Measurements from ENCODE around the gene FBP2. TPM values are rescaled to one million over a fixed set of nuclear protein-coding genes. Genes with fewer than 3 reads are reported as not detected.

The FBP2 gene
- total RNA-seq, 4 donors from 2014 or later, result 0.38 TPM; not detected in 3

DNA sequence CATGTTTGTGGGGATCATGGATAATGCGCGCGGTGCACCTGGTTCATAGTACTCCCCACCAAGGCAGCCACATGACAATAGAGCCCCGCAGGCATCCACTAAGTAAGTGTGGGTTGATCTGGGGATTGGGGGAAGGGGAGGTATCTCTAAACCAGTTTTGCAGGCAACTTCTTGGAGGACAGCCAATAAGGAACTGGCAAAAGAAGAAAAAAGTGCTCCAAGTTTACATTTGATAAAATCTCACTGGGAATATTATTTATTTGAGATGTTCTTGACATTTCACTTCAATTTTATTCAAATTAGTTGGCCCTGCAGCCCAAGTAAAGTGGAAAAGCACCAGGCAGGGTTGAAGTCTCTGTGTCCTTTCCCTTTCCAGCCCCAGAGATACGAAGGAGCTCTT, 37.2 kb upstream of the FBP2 start:
- no peaks in the 10 kb centered on the region for H3K27me3 ChIP-seq
- no peaks in the 10 kb centered on the region for H3K9me3 ChIP-seq
- H3K36me3 ChIP-seq, result no peaks in the 10 kb centered on the region
- intact Hi-C loops (cut with DNase I), result no loop called here
- no peak overlapping the region for H3K4me3 ChIP-seq
- H3K27ac ChIP-seq, result no peak overlapping the region
- WGBS, 2 donors, result 20 to 56% methylated on average over 2 to 5 of the region's 5 CpGs
- DNase-seq, result no peak
- TF ChIP-seq POLR2A (IDR thresholded peaks at IDR 0.05), result no peak
- TF ChIP-seq, protein P1, sequence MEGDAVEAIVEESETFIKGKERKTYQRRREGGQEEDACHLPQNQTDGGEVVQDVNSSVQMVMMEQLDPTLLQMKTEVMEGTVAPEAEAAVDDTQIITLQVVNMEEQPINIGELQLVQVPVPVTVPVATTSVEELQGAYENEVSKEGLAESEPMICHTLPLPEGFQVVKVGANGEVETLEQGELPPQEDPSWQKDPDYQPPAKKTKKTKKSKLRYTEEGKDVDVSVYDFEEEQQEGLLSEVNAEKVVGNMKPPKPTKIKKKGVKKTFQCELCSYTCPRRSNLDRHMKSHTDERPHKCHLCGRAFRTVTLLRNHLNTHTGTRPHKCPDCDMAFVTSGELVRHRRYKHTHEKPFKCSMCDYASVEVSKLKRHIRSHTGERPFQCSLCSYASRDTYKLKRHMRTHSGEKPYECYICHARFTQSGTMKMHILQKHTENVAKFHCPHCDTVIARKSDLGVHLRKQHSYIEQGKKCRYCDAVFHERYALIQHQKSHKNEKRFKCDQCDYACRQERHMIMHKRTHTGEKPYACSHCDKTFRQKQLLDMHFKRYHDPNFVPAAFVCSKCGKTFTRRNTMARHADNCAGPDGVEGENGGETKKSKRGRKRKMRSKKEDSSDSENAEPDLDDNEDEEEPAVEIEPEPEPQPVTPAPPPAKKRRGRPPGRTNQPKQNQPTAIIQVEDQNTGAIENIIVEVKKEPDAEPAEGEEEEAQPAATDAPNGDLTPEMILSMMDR (IDR thresholded peaks at IDR 0.05), result no peak
- peaks cover 0 to 29% (median 14%) of the 10 kb centered on the region in 3 donors for H3K4me1 ChIP-seq

DNA sequence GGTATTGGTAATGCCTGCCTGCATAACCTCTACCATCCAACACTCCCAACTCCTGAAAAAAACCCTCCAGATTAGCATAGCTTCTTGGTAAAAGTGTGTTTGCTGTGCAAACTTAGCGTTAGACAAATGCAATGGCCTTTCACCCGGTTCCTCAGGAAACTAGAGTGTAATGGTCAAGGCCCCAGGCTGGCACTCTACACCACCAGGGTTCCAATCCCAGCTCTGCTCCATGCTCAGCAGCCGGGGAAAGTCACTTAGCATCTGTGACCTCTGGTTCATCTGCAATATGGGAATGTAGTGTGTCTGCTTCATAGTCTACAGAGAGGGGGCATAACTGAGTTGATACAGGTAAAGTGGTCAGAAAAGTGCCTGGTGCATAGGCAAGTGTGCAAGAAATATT, 36.7 kb upstream of the FBP2 start:
- TF ChIP-seq, protein P1 (IDR thresholded peaks at IDR 0.05), result no peak
- no peak for TF ChIP-seq POLR2A (IDR thresholded peaks at IDR 0.05)
- intact Hi-C loops (cut with DNase I), result no loop called here
- Histone ChIP-seq H3K9me3 (no peaks in the 10 kb centered on the region), H3K27ac (no peak overlapping the region), H3K4me1 (peaks cover 0 to 29% (median 14%) of the 10 kb centered on the region in 3 donors), H3K27me3 (no peaks in the 10 kb centered on the region), H3K4me3 (no peak overlapping the region), H3K36me3 (no peaks in the 10 kb centered on the region)
- no peak for DNase-seq
- 83 to 94% methylated on average over 2 to 3 of the region's 3 CpGs for WGBS, 2 donors

DNA sequence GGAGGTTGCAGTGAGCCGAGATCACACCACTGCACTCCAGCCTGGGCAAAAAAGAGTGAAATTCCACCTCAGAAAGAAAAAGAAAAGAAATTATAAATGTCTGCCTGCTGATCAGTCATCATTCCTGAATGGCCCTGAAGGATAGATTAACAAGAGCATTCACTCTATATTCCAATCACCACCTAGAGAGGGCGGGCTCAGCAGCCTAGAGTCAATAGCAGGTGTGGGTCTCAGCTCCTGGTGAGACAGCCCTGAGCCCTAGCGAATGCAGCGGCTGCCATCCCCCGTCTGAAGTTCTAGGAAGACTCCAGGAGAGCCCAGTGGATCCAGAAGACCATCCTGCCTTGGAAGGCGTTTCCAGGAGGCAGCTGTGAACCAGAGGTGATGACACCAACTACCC, 33.7 kb upstream of the FBP2 start:
- 79 to 90% methylated on average over 3 to 5 of the region's 6 CpGs for WGBS, 2 donors
- DNase-seq, result no peak
- no peaks in the 10 kb centered on the region for H3K9me3 ChIP-seq
- H3K36me3 ChIP-seq, result no peaks in the 10 kb centered on the region
- TF ChIP-seq, protein P1 (IDR thresholded peaks at IDR 0.05), result no peak
- TF ChIP-seq POLR2A (IDR thresholded peaks at IDR 0.05), result no peak
- H3K27me3 ChIP-seq, result no peaks in the 10 kb centered on the region
- intact Hi-C loops (cut with DNase I), result no loop called here
- H3K27ac ChIP-seq, result no peak overlapping the region
- peaks cover 0 to 19% (median 14%) of the 10 kb centered on the region in 3 donors for H3K4me1 ChIP-seq
- H3K4me3 ChIP-seq, result no peak overlapping the region

GRCh38 chr9:94625835-94626234, 32.2 kb upstream of the FBP2 start:
- Histone ChIP-seq H3K27me3 (no peaks in the 10 kb centered on the region), H3K4me1 (peaks cover 0 to 5% (median 3%) of the 10 kb centered on the region in 3 donors), H3K36me3 (no peaks in the 10 kb centered on the region), H3K9me3 (no peaks in the 10 kb centered on the region), H3K27ac (no peak overlapping the region), H3K4me3 (no peak overlapping the region)
- no peak for DNase-seq
- intact Hi-C loops (cut with DNase I), result no loop called here
- no peak for TF ChIP-seq POLR2A (IDR thresholded peaks at IDR 0.05)
- TF ChIP-seq, protein P1 (IDR thresholded peaks at IDR 0.05), result no peak
- WGBS, 2 donors, result 53 to 71% methylated on average over 9 to 12 of the region's 12 CpGs

DNA sequence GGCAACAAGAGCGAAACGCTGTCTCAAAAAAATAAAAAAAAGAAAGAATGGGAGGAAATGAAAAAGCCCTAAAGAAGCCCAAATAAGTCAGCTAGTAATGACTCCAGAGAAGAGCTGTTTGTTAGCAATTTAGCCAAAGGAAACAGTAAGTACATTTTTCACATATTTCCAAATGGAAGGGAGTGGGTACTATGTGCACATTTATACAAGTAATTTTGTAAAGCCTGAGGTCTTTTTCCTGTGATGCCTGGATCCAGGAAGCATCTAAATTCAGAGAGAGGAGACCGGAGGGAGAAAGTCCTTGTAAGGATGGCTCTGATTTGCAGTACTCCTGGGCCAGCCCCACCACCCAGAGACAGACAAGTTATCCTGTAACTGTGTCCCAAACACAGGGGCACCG, 31.0 kb upstream of the FBP2 start:
- Histone ChIP-seq H3K4me3 (no peak overlapping the region), H3K9me3 (no peaks in the 10 kb centered on the region), H3K4me1 (no peaks in the 10 kb centered on the region), H3K36me3 (no peaks in the 10 kb centered on the region), H3K27ac (no peak overlapping the region), H3K27me3 (no peaks in the 10 kb centered on the region)
- 77 to 82% methylated on average over 4 of the region's 4 CpGs for WGBS, 2 donors
- no peak for DNase-seq
- TF ChIP-seq POLR2A (IDR thresholded peaks at IDR 0.05), result no peak
- TF ChIP-seq, protein P1 (IDR thresholded peaks at IDR 0.05), result no peak
- intact Hi-C loops (cut with DNase I), result no loop called here

All from esophagus squamous epithelium (tissue), 5 donors.